Endothelial cell of umbilical vein (primary cell): ENCODE results near the gene MYCBP2. TPM values are rescaled to one million over a fixed set of nuclear protein-coding genes. Genes with fewer than 3 reads are reported as not detected.
"Not testable (repeated sequence)": the region's sequence is repeated elsewhere in the genome, so short reads cannot be mapped to it uniquely, and the experiment has no call there.

Experiments used
- BruUV-seq: library from RNA; stranded (reverse); fragments of 400-500 nt; replicated peaks from 2 replicates; lab custom pipeline; 2021; lab: Mats Ljungman, UMichigan
- CTCF ChIA-PET: fragments of 300-600, 350-600 bp; sonication (Branson Sonifier 250); formaldehyde crosslinking; loops from one replicate; lab custom pipeline; 2021; ENCODE audit warnings: antibody characterized with exemption, inconsistent platforms; lab: Charles Lee
- POLR2A ChIA-PET: fragments of 300-600, 350-600 bp; sonication (Branson Sonifier 250); formaldehyde crosslinking; loops from one replicate; lab custom pipeline; 2021; ENCODE audit warnings: antibody characterized with exemption, inconsistent platforms; lab: Charles Lee
- DNase-seq: peaks from one replicate; pipeline ENCODE4 v3.0.0-alpha.2; 2011; ENCODE audit warnings: low read depth, low spot score
- FAIRE-seq: peaks from 2 replicates; lab custom pipeline; 2011; peaks lifted over from hg19 to GRCh38; lab: Jason Lieb, UNC
- H2AFZ ChIP-seq: 2 replicates; pipeline ENCODE4 v1.6.0; 2012; ENCODE audit warnings: low read depth, low read length, control low read depth, inconsistent platforms
- H3K27ac ChIP-seq: 2 replicates; pipeline ENCODE4 v1.5.1; 2011; ENCODE audit warnings: low read depth, mild to moderate bottlenecking, control low read depth, low read length, moderate library complexity; ENCODE audit not compliant: insufficient read depth
- H3K27me3 ChIP-seq, 2 experiments: 2 replicates each; pipeline versions ENCODE4 v1.6.0 to v1.6.1; 2011; ENCODE audit warnings: low read length in 2 of 2, mixed read lengths in 1 of 2; ENCODE audit not compliant: control insufficient read depth in 2 of 2, insufficient read depth in 2 of 2
- H3K36me3 ChIP-seq, 2 experiments: 2 replicates in 1 of 2; 3 replicates in 1 of 2; pipeline ENCODE4 v1.5.1; 2011; ENCODE audit warnings: low read length in 2 of 2, mild to moderate bottlenecking in 1 of 2, moderate library complexity in 1 of 2; ENCODE audit not compliant: control insufficient read depth in 2 of 2, insufficient read depth in 2 of 2; ENCODE audit errors: extremely low read depth in 1 of 2
- H3K4me1 ChIP-seq: 3 replicates; pipeline ENCODE4 v1.5.1; 2011; ENCODE audit warnings: mild to moderate bottlenecking, low read length; ENCODE audit not compliant: control insufficient read depth, insufficient read depth; ENCODE audit errors: extremely low read depth
- H3K4me2 ChIP-seq: 2 replicates; pipeline ENCODE4 v1.6.1; 2011; ENCODE audit warnings: low read length, control low read depth, mixed read lengths; ENCODE audit not compliant: insufficient read depth
- H3K4me3 ChIP-seq, 3 experiments: fragments of 200-600 bp in 1 of 3; sonication (generic), shearing (Covaris generic) in 1 of 3; replicated peaks in 1 of 3; 2 replicates each; pipeline ENCODE4 v1.5.1; 2011 to 2016; ENCODE audit warnings: control low read depth in 3 of 3, low read length in 3 of 3, mild to moderate bottlenecking in 2 of 3, inconsistent platforms in 1 of 3, low read depth in 1 of 3, moderate library complexity in 1 of 3; ENCODE audit not compliant: insufficient read depth in 1 of 3
- H3K79me2 ChIP-seq: 2 replicates; pipeline ENCODE4 v1.6.0; 2012; ENCODE audit warnings: low read length, inconsistent platforms; ENCODE audit not compliant: control insufficient read depth, insufficient read depth
- H3K9ac ChIP-seq: replicated peaks from 2 replicates; pipeline ENCODE3; 2011; ENCODE audit warnings: low read length, control low read depth; ENCODE audit not compliant: insufficient read depth; ENCODE audit errors: extremely low read depth
- H3K9me1 ChIP-seq: replicated peaks from 3 replicates; pipeline ENCODE4 v1.6.0; 2011; ENCODE audit warnings: mild to moderate bottlenecking, low read length; ENCODE audit not compliant: control insufficient read depth, insufficient read depth; ENCODE audit errors: extremely low read depth
- H3K9me3 ChIP-seq: replicated peaks from 2 replicates; pipeline ENCODE4 v1.5.1; 2012; ENCODE audit warnings: low read length, inconsistent platforms; ENCODE audit not compliant: control insufficient read depth, insufficient read depth
- H4K20me1 ChIP-seq: replicated peaks from 2 replicates; pipeline ENCODE3; 2011; ENCODE audit warnings: mild to moderate bottlenecking, low read length; ENCODE audit not compliant: control insufficient read depth, insufficient read depth; ENCODE audit errors: extremely low read depth
- CTCF ChIP-seq, 2 donors: IDR thresholded peaks; 1 replicate in 1 of 2; 2 replicates in 1 of 2; pipeline ENCODE4 v1.5.1; 2011; ENCODE audit warnings: low read length in 2 of 2, mild to moderate bottlenecking in 2 of 2, moderate library complexity in 2 of 2, control low read depth in 1 of 2, inconsistent platforms in 1 of 2, low read depth in 1 of 2; ENCODE audit not compliant: insufficient read depth in 1 of 2; ENCODE audit errors: extremely low read depth in 1 of 2
- EZH2 ChIP-seq: IDR thresholded peaks from 2 replicates; pipeline ENCODE4 v1.6.1; 2012; ENCODE audit warnings: borderline replicate concordance, low read depth, mild to moderate bottlenecking, moderate library complexity, low read length, inconsistent platforms; ENCODE audit not compliant: severe bottlenecking
- FOS ChIP-seq: IDR thresholded peaks from 2 replicates; pipeline ENCODE4 v1.6.1; 2011; ENCODE audit warnings: mild to moderate bottlenecking, low read length, moderate library complexity, borderline replicate concordance; ENCODE audit not compliant: insufficient read depth
- GATA2 ChIP-seq: IDR thresholded peaks from 2 replicates; pipeline ENCODE4 v1.7.0; 2011; ENCODE audit warnings: low read depth, mild to moderate bottlenecking, moderate library complexity, mixed read lengths, low read length; ENCODE audit not compliant: insufficient read length, insufficient read depth
- JUN ChIP-seq: IDR thresholded peaks from 2 replicates; pipeline ENCODE4 v1.6.1; 2011; ENCODE audit warnings: borderline replicate concordance, low read depth; ENCODE audit not compliant: insufficient read length, insufficient read depth
- MYC ChIP-seq: IDR thresholded peaks from one replicate; pipeline ENCODE4 v1.6.1; 2011; ENCODE audit warnings: mild to moderate bottlenecking, low read depth, low read length
- POLR2A ChIP-seq: IDR thresholded peaks from 2 replicates; pipeline ENCODE4 v1.6.1; 2012; ENCODE audit warnings: low read depth, mild to moderate bottlenecking, control low read depth, low read length
- POLR2AphosphoS5 ChIP-seq: IDR thresholded peaks from 2 replicates; pipeline ENCODE4 v1.6.1; 2012; ENCODE audit warnings: low read depth, mild to moderate bottlenecking, control low read depth, low read length, moderate library complexity; ENCODE audit not compliant: insufficient read depth
- dilution Hi-C: fragments of 300-500 bp; cut with MboI; formaldehyde crosslinking; loops from one replicate; pipeline ENCODE4 v1.15.0; 2019; ENCODE audit warnings: low sequenced_read_pairs; ENCODE audit not compliant: extremely low pct_ligation_motif_present
- intact Hi-C: fragments of 100-400 bp; cut with micrococcal nuclease; formaldehyde crosslinking; loops from one replicate; pipeline ENCODE4 v1.10.0; 2022
- polyA plus RNA-seq, 4 experiments: library from polyadenylated mRNA; depleted of rRNA in 3 of 4; stranded (reverse) in 3 of 4; unstranded in 1 of 4; fragments of >200 nt; gene quantifications; 2 replicates each; pipeline versions ENCODE4 v1.2.1 to v1.2.3, GENCODE V29; 2011 to 2012; ENCODE audit warnings: missing spikeins in 1 of 4
- total RNA-seq: library from RNA; stranded (reverse); gene quantifications from 2 replicates; pipeline ENCODE4 v1.2.3, GENCODE V29; 2021
- TF ChIP-seq, protein P1 (sequence below): IDR thresholded peaks from 2 replicates; pipeline ENCODE4 v1.6.1; 2011; ENCODE audit not compliant: insufficient read depth, insufficient read length

Gene MYCBP2
- total and polyA plus RNA-seq, 2 donors (not counting 3 experiments of a cell fraction or from before 2014, with no cell fraction given) = 30.5 to 89.8 TPM

DNA sequence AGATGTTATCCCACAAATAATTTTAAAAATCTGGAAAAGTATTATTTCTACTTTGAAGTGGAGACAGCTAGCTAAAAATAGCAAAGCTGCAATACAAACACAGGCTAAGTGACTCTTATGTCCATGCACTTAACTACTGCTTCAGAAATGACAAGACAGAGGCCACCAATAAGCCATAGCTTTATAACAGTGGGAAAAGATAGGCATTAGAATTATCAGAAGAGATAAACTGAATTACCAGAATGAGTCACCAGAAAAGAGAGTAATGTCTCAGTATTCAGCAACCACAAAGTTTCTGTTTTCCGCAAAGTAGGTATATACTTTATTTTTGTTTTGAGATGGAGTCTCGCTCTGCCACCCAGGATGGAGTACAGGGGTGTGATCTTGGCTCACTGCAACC lies 317.9 kb downstream of the MYCBP2 start:
- Histone ChIP-seq H3K27ac (no peak overlapping the region), H3K4me1 (no peaks in the 10 kb centered on the region), H3K9me1 (no peaks in the 10 kb centered on the region), H3K27me3 (no peaks in the 10 kb centered on the region), H3K4me3 (no peak overlapping the region), H3K9me3 (no peaks in the 10 kb centered on the region), H3K36me3 (peaks cover 13 to 16% of the 10 kb centered on the region in 2 experiments), H3K4me2 (no peak overlapping the region), H4K20me1 (no peaks in the 10 kb centered on the region), H3K79me2 (peaks cover 21% of the 10 kb centered on the region), H3K9ac (no peak overlapping the region), H2AFZ (no peak overlapping the region)
- no TSS peak for BruUV-seq
- FAIRE-seq (no peak), DNase-seq (no peak)
- intact Hi-C loops (no loop called here), dilution Hi-C loops (no loop called here)
- CTCF ChIA-PET = no interaction called here
- POLR2A ChIA-PET = no interaction called here
- TF ChIP-seq FOS (no peak), JUN (no peak), POLR2A (no peak), POLR2AphosphoS5 (no peak), CTCF (IDR thresholded peaks at IDR 0.05; ENCODE audit: extremely low read depth in 1 of 2, insufficient read depth in 1 of 2, low read depth in 1 of 2, low read length in 2 of 2) (no peak), GATA2 (no peak), EZH2 (no peak), MYC (no peak)
- TF ChIP-seq, protein P1, sequence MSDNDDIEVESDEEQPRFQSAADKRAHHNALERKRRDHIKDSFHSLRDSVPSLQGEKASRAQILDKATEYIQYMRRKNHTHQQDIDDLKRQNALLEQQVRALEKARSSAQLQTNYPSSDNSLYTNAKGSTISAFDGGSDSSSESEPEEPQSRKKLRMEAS = no peak

DNA sequence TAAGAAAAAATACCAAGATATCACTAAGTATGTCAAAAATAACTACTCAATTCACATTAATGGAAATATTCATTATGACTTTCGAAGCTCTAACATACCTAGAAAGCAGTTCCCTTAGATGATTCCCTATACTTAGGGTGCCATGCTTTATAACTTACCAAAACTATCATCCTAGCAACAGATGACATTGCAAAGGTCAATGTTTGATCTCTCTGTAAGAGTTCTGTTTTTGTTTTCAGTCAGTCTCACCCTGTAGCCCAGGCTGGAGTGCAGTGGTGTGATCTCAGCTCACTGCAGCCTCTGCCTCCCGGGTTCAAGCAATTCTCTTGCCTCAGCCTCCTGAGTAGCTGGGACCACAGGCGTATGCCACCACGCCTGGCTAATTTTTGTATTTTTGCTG lies 318.6 kb downstream of the MYCBP2 start:
- H3K4me3 ChIP-seq, dilution Hi-C loops, H3K9me1 ChIP-seq, H3K9me3 ChIP-seq, H3K4me1 ChIP-seq, intact Hi-C loops, H3K27ac ChIP-seq, H2AFZ ChIP-seq, H3K4me2 ChIP-seq, H3K9ac ChIP-seq, DNase-seq, H4K20me1 ChIP-seq, FAIRE-seq, H3K27me3 ChIP-seq, POLR2A ChIA-PET, BruUV-seq: not testable (repeated sequence)
- peaks cover 10 to 13% of the 10 kb centered on the region in 2 experiments for H3K36me3 ChIP-seq
- CTCF ChIA-PET = interaction anchor here (1.2 kb wide), 1 partner anchor 470 kb away, joined by 3 read pairs; no protein-coding TSS in a partner anchor
- H3K79me2 ChIP-seq = peaks cover 14% of the 10 kb centered on the region
